Esophagus (tissue), 2 donors: ENCODE measurements around the gene KCNMA1. TPM values are rescaled to one million over a fixed set of nuclear protein-coding genes. Genes with fewer than 3 reads are reported as not detected.

Experiments
- H3K27ac ChIP-seq, 2 donors: one replicate each; pipeline ENCODE4 v1.5.1; 2013; ENCODE audit warnings: low read depth in 2 of 2, mild to moderate bottlenecking in 2 of 2, inconsistent platforms in 1 of 2, low read length in 1 of 2, moderate library complexity in 1 of 2
- H3K27me3 ChIP-seq, 2 donors: one replicate each; pipeline ENCODE4 v1.6.1; 2013; ENCODE audit warnings: low read length in 2 of 2, control low read depth in 1 of 2, mild to moderate bottlenecking in 1 of 2; ENCODE audit not compliant: insufficient read depth in 2 of 2, control insufficient read depth in 1 of 2
- H3K36me3 ChIP-seq, 2 donors: one replicate each; pipeline ENCODE4 v1.6.1; 2013; ENCODE audit warnings: low read length in 1 of 2; ENCODE audit not compliant: control insufficient read depth in 2 of 2, insufficient read depth in 2 of 2
- H3K4me1 ChIP-seq, 2 donors: one replicate each; pipeline ENCODE4 v1.6.1; 2013; ENCODE audit warnings: low read length in 1 of 2; ENCODE audit not compliant: control insufficient read depth in 2 of 2, insufficient read depth in 2 of 2
- H3K4me3 ChIP-seq, 2 donors: one replicate each; pipeline ENCODE4 v1.5.1; 2013; ENCODE audit warnings: low read length in 2 of 2, mild to moderate bottlenecking in 2 of 2, low read depth in 1 of 2, moderate library complexity in 1 of 2
- H3K9me3 ChIP-seq, 2 donors: one replicate each; pipeline ENCODE4 v1.6.1; 2013; ENCODE audit warnings: mild to moderate bottlenecking in 2 of 2, low read depth in 1 of 2, low read length in 1 of 2, moderate library complexity in 1 of 2; ENCODE audit not compliant: control insufficient read depth in 2 of 2, insufficient read depth in 1 of 2
- WGBS, 2 donors: extraction: QIAGEN DNeasy Blood & Tissue Kit; methylation state at CpG; one replicate each; pipeline ENCODE4 v1.1.7; 2013; 5-methylcytosine and 5-hydroxymethylcytosine counted together
- polyA plus RNA-seq, 2 donors: library from polyadenylated mRNA; stranded (reverse); fragments of 200-250 nt; gene quantifications; one replicate each; pipeline ENCODE4 v1.2.3, GENCODE V29; 2013
- donor health status: healthy with polysubstance abuse.
- donor health status: Bipolar disorder and iron deficiency.

The KCNMA1 gene
- polyA plus RNA-seq, 2 donors: 8.4 to 11.2 TPM

DNA sequence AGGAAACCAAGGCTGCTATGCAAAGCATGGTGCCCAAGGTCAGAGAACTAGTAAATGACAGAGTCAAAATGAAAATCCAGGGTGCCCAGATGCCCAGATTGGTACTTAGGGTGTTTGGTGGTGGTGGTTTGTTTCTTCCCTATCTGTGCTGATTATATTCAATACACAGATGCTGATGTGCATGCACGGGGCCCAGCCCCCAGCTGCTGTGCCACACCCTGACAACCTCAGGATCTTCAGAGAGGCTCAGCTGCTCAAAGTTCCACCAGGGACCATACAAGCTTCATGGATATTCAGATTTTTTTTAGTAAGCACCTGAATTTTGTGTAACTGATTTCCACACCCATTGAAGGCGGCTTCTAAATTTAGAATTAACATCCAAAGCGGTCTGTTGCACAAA is 75.6 kb downstream of the KCNMA1 start:
- Histone ChIP-seq H3K4me3 (no peak overlapping the region), H3K4me1 (peaks cover 0 to 2% of the 10 kb centered on the region in 2 donors), H3K27ac (no peak overlapping the region), H3K36me3 (no peaks in the 10 kb centered on the region), H3K27me3 (no peaks in the 10 kb centered on the region), H3K9me3 (no peaks in the 10 kb centered on the region)
- 78 to 93% methylated on average over 3 of the region's 3 CpGs for WGBS, 2 donors

DNA sequence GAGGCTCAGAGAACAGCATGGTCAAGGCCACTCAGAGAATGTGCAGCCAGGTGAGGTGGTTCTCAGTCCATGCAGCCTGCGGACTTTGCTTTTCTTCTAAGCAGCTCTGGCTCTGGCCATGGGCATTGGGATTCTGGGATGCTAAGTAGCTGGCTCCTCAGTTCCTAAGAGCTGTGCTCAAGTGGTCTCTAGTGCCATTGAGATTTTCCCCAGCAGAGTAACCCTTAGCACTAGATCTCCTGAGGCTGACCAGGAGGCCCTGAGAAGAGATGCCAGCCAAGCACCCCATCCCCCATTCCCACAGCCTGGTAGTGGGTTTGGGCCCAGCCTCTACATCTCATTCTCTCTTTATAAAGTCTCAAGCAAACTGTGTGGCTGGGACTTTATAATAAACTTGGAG is 77.1 kb downstream of the KCNMA1 start:
- Histone ChIP-seq H3K36me3 (no peaks in the 10 kb centered on the region), H3K4me3 (no peak overlapping the region), H3K27ac (no peak overlapping the region), H3K27me3 (no peaks in the 10 kb centered on the region), H3K4me1 (peaks cover 0 to 2% of the 10 kb centered on the region in 2 donors), H3K9me3 (no peaks in the 10 kb centered on the region)
- 93 to 95% methylated on average over 1 of the region's 1 CpG for WGBS, 2 donors

DNA sequence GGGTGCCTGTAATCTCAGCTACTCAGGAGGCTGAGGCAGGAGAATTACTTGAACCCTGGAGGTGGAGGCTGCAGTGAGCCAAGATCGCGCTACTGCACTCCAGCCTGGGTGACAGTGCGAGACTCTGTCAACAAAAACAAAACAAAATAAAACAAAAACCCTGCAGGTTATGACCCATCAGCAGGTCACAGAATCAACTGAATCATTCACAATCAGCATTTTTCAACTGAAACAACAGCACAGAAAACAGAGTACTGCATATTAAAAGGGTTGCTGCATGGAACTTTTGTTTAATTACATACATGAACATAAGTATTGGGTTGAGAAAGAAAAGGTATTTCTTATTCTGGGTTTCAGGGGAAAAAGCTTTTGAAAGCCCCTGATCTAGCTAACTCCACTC is 77.6 kb downstream of the KCNMA1 start:
- 71 to 95% methylated on average over 3 of the region's 3 CpGs for WGBS, 2 donors
- H3K27ac ChIP-seq: no peak overlapping the region
- H3K4me1 ChIP-seq: peaks cover 0 to 2% of the 10 kb centered on the region in 2 donors
- H3K9me3 ChIP-seq: no peaks in the 10 kb centered on the region
- H3K27me3 ChIP-seq: no peaks in the 10 kb centered on the region
- no peaks in the 10 kb centered on the region for H3K36me3 ChIP-seq
- no peak overlapping the region for H3K4me3 ChIP-seq

DNA sequence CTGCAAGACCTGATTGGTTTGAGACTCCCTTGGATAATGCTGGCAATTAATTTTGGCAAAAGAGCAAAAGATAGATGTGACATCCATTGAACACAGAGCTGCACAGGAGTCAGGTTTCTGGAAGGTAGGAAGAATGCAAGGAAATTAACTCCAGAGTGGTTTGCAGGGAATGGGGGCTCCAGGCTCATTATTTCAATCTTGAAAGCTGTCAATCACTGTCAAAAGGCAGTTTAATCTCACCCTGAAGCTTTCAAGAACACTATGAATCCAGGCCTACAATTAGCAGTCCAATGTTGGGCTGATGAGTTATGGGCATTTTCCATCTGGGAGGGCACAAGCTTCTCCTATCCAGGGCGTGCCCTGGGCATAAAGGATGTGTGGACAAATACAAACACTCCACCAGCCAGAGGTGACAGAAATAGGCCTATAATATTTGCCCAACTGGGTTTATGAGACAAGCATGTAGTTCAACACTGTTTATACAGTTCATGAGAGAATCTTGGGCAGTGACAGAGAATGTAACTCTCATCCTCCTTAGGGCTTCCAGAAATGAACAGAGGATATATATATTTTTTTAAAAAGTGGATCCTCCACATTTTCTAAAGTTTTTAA is 80.5 kb downstream of the KCNMA1 start:
- Histone ChIP-seq H3K36me3 (no peaks in the 10 kb centered on the region), H3K27ac (no peak overlapping the region), H3K4me1 (peaks cover 0 to 5% of the 10 kb centered on the region in 2 donors), H3K4me3 (no peak overlapping the region), H3K27me3 (no peaks in the 10 kb centered on the region), H3K9me3 (no peaks in the 10 kb centered on the region)
- WGBS, 2 donors: 96 to 97% methylated on average over 1 of the region's 1 CpG

DNA sequence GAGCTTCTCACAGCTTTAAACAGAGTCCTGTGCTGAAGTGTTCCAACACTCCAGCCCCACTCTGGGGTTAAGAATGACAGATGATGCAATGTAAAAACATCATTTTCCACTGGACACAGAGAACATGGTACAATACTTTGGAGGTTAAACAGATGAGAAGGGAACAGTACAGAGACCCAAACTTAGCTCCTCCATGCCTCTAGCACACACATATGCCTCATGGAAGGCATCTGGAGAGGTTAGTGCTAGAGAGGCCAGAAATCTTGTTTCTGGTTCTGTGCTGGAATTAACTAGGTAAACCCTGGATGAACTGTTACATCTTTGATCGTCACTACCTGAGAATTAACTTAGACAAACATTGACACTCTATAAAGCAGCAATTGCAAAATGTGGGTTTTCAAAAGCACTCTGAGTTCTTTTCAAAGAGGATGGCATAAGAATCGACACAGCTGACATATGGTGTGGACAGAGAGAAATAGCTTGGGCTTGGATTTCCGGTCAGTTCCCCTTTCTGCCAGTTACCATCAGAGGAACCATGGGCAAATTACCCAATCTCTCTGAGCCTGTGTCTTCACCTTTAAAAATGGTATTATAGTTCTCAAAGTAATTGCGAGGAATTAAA is 81.9 kb downstream of the KCNMA1 start:
- Histone ChIP-seq H3K27ac (peak overlapping the region in 1 of 2 donors; percentile 62), H3K27me3 (no peaks in the 10 kb centered on the region), H3K9me3 (no peaks in the 10 kb centered on the region), H3K4me1 (peaks cover 0 to 5% of the 10 kb centered on the region in 2 donors), H3K36me3 (no peaks in the 10 kb centered on the region), H3K4me3 (no peak overlapping the region)
- WGBS, 2 donors: 73 to 81% methylated on average over 4 of the region's 4 CpGs

DNA sequence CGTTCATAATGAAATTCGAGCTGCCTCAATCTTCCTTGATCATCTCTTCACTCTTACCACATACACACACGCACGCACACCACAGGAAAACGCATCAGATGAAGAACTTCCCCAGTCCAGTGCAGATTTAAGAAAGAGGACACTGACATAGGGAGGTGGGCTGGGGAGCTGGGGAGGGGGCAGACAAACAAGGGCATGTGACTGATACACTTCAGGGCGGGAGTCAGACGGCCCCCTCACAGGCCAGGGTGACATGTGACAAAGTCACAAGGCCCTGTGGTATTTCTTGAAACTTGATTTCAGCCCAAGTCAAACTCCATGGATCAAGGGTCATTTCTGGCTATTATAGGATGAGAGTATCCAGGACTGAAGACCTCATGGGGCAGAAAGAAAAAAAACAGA is 82.6 kb downstream of the KCNMA1 start:
- Histone ChIP-seq H3K4me1 (peaks cover 0 to 7% of the 10 kb centered on the region in 2 donors), H3K4me3 (no peak overlapping the region), H3K27ac (peak overlapping the region; percentile 55 to 73), H3K36me3 (no peaks in the 10 kb centered on the region), H3K27me3 (no peaks in the 10 kb centered on the region), H3K9me3 (no peaks in the 10 kb centered on the region)
- 67 to 69% methylated on average over 7 of the region's 7 CpGs for WGBS, 2 donors

- Histone ChIP-seq H3K27me3 (no peaks in the 10 kb centered on the region), H3K36me3 (no peaks in the 10 kb centered on the region), H3K9me3 (no peaks in the 10 kb centered on the region), H3K27ac (peak overlapping the region in 1 of 2 donors; percentile 42), H3K4me1 (peaks cover 0 to 8% of the 10 kb centered on the region in 2 donors), H3K4me3 (no peak overlapping the region)
- 54 to 65% methylated on average over 5 of the region's 5 CpGs for WGBS, 2 donors
Observed at GRCh38 chr10:77553966-77554365, 83.6 kb downstream of the KCNMA1 start.

DNA sequence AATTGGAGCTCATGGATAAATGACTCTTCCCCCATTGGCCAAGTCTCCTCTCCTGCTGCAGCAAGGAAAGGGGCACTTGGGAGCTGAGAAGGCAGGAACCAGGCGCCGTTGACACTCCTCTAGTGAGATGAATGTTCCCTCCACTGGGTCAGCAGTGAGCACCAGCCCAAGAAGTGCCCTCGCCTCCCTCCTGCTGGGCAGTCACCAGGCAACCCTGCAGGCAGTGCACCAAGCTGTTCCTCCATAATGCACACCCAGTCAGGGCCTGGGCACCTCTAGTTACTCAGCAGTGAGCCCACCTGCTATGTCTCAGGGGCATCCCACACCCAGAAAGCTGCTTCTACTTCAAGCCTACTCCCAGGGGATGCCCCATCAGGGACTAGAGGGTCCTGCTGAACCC is 84.3 kb downstream of the KCNMA1 start:
- no peaks in the 10 kb centered on the region for H3K36me3 ChIP-seq
- WGBS, 2 donors: 85 to 86% methylated on average over 3 of the region's 3 CpGs
- H3K4me1 ChIP-seq: peaks cover 0 to 10% of the 10 kb centered on the region in 2 donors
- no peaks in the 10 kb centered on the region for H3K27me3 ChIP-seq
- H3K4me3 ChIP-seq: no peak overlapping the region
- no peak overlapping the region for H3K27ac ChIP-seq
- H3K9me3 ChIP-seq: no peaks in the 10 kb centered on the region

DNA sequence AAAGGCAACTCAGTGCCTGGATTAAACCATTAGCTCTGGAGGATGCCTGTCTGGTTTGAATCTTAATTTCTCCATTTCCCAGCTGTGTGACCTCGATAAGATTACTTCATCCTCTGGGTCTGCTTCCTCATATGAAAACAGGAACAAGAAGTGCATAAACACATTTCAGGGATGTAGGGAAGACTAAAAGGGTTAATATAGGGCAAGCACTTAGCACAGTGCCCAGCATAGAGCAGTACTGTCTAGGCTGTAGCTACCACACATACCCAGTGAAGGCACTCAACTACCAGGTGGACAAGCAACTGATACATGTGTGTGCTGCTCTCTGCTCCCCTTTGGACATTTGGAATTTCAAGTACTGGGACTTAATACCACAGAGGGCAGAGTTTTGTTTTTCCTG is 85.4 kb downstream of the KCNMA1 start:
- 74 to 82% methylated on average over 1 of the region's 1 CpG for WGBS, 2 donors
- Histone ChIP-seq H3K4me1 (peaks cover 3 to 13% of the 10 kb centered on the region in 2 donors), H3K27me3 (no peaks in the 10 kb centered on the region), H3K9me3 (no peaks in the 10 kb centered on the region), H3K4me3 (no peak overlapping the region), H3K27ac (no peak overlapping the region), H3K36me3 (no peaks in the 10 kb centered on the region)

DNA sequence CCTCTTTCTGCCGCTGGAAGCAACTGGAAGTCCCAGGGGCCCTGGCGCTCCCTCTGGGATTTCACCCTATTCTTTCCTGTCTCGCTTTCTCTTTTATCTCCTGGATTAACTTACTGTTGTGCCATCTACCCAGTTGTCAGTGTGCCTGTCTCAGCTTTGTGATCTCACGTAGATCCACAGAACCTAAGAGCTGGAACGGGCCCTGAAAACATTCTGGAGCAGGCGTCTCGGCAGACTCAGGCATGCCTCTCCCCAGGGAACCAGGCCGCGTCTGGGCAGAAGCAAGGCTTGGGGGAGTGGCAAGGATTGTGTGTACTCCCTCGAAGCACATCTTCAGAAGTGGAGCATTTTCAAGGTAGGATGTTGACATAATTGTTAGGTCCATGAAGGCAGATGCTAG is 87.2 kb downstream of the KCNMA1 start:
- Histone ChIP-seq H3K4me1 (peaks cover 3 to 13% of the 10 kb centered on the region in 2 donors), H3K27ac (no peak overlapping the region)
- WGBS, 2 donors: 45 to 55% methylated on average over 10 of the region's 10 CpGs

More for the DNA sequence above, 87.2 kb downstream of the KCNMA1 start:
- Histone ChIP-seq H3K4me3 (no peak overlapping the region), H3K27me3 (no peaks in the 10 kb centered on the region), H3K36me3 (no peaks in the 10 kb centered on the region), H3K9me3 (no peaks in the 10 kb centered on the region)
